Kidney epithelial cell (primary cell): Measurements from ENCODE around the gene RSBN1L. TPM values are rescaled to one million over a fixed set of nuclear protein-coding genes. Genes with fewer than 3 reads are reported as not detected.
A peak's percentile ranks its signal among the peaks of the same experiment; 100 is the strongest.

ENCODE experiments used
- DNase-seq: peaks from one replicate; pipeline ENCODE4 v3.0.0-alpha.2; 2010; ENCODE audit warnings: low read depth
- H3K27me3 ChIP-seq: 2 replicates; pipeline ENCODE4 v1.6.0; 2011; ENCODE audit warnings: low read length; ENCODE audit not compliant: control insufficient read depth, insufficient read depth
- H3K36me3 ChIP-seq: 2 replicates; pipeline ENCODE4 v1.5.1; 2011; ENCODE audit warnings: low read length; ENCODE audit not compliant: control insufficient read depth, insufficient read depth
- H3K4me3 ChIP-seq: 2 replicates; pipeline ENCODE4 v1.5.1; 2011; ENCODE audit warnings: low read depth, mild to moderate bottlenecking, control low read depth, low read length
- total RNA-seq: library from RNA; depleted of rRNA; stranded (reverse); fragments of >200 nt; gene quantifications from 2 replicates; pipeline ENCODE4 v1.2.3, GENCODE V29; 2015
- TF ChIP-seq, protein P1 (sequence below): IDR thresholded peaks from 2 replicates; pipeline ENCODE4 v1.5.1; 2011; ENCODE audit warnings: mild to moderate bottlenecking, moderate library complexity, low read length, control low read depth, inconsistent platforms; ENCODE audit not compliant: insufficient read depth, poor library complexity, severe bottlenecking

The RSBN1L gene
- total RNA-seq, 1 donor from 2014 or later: 8.7 TPM

DNA sequence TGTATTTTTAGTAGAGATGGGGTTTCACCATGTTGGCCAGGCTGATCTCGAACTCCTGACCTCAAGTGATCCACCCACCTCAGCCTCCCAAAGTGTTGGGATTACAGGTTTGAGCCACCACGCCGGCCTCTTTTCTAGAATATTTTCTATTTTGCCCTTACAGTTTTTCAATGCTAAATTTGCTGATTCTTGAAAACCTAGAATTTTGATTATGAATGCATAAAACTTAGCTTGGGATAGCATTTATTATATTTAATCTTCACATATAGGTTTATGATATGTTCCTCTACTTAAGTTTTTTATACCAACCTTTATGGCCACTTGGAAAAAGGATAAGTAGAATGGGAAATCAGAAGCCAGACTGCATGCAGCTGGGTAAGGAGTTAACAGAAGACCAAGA is 99.8 kb downstream of the RSBN1L start:
- DNase-seq: no peak
- TF ChIP-seq, protein P1, sequence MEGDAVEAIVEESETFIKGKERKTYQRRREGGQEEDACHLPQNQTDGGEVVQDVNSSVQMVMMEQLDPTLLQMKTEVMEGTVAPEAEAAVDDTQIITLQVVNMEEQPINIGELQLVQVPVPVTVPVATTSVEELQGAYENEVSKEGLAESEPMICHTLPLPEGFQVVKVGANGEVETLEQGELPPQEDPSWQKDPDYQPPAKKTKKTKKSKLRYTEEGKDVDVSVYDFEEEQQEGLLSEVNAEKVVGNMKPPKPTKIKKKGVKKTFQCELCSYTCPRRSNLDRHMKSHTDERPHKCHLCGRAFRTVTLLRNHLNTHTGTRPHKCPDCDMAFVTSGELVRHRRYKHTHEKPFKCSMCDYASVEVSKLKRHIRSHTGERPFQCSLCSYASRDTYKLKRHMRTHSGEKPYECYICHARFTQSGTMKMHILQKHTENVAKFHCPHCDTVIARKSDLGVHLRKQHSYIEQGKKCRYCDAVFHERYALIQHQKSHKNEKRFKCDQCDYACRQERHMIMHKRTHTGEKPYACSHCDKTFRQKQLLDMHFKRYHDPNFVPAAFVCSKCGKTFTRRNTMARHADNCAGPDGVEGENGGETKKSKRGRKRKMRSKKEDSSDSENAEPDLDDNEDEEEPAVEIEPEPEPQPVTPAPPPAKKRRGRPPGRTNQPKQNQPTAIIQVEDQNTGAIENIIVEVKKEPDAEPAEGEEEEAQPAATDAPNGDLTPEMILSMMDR: no peak
- H3K4me3 ChIP-seq: no peak overlapping the region

DNA sequence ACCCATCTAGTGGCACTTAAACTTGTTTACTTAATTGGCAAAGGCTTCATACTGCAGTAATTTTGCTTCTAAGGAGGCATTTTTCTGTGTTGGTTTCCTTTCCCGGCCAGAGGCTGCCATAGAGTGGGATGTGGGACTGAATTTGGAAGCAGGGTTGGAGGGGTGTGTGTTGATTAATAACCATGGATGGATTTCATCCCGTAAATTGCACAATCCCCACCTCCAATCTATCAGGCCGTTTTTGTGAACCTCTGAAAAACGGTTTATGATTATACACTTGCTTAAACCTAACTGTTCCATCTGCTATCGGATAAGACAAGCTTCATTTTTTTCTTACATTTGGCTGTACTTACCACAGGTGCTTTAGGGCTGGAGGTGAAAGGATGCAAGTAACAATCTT is 100.7 kb downstream of the RSBN1L start:
- no peak for DNase-seq
- Histone ChIP-seq H3K27me3 (no peaks in the 10 kb centered on the region), H3K4me3 (peak overlapping the region; percentile 69), H3K36me3 (no peaks in the 10 kb centered on the region)
- TF ChIP-seq, protein P1: no peak

More for the DNA sequence above, 99.8 kb downstream of the RSBN1L start:
- Histone ChIP-seq H3K36me3 (no peaks in the 10 kb centered on the region), H3K27me3 (no peaks in the 10 kb centered on the region)

DNA sequence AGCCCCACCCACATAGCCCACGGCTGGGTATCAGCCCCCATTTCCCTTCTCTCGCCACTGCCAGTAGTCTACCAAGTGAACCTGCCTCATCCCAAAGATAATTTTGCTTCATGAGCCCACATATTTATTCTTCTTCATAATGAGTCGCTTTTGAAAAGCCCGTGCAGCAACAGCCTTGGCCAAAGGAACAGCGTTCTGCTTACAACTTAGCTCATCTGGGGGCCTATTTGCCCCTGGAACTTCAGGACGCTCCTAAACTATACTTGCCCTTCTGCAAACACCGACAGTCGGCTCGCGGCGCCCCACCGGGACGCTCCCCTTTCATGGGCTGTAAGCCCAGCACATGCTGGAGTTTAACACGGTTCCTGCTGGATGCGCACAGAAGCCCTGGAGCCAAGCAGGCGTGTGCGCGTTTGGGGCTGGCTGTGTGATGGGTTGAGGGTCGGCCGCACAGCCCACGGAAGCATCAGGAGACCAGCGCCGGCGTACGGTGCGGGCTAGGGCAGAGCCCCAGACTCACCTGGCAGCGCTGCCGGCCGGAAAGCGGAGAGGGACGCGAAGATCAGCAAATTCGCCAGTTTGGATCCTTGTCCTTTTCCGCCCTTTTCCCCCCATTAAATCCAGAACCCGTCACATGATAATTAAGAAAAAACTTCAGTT is 101.6 kb downstream of the RSBN1L start:
- Histone ChIP-seq H3K27me3 (no peaks in the 10 kb centered on the region), H3K4me3 (peak overlapping the region; percentile 69), H3K36me3 (no peaks in the 10 kb centered on the region)
- TF ChIP-seq, protein P1: no peak
- DNase-seq: no peak

DNA sequence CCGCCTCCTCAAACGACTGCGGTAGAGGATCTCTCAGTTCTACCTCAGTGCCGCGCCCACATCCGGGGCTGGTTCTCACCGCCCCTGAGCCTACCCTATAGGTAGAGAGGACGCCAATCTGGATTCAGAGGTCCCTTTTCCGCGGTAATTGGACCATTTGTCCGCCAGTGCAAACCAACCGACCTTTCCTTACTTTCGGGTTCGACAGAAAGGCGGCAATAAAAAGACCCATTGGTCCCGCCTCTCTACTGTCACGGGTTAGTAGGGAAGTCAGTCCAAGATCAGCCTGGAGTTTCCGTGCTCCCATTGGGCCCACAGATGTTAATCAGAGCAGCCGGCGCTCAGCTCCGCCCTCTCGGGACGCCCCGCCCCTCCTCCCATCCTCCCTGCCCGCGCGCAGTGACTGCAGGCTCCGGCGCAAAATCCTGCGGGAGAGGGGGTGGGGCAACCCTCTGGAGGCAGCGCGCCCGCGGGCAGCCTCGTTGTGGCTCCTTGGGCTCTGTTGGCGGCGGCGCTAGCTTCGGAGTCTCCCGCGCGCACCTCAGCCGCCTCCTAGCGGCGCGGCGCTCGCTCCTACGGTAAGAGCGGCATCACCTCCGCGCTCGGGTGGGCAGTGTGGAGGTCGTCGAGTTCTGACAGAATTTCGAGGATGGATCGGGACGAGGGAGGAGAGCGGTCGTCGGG is 102.3 kb downstream of the RSBN1L start, which contains the start of the genes PHTF2 and TMEM60:
Gene PHTF2, plus strand, starts transcription at position 380 of the 684 bp plus-strand sequence.
Gene TMEM60, minus strand, starts transcription at position 41 of the 684 bp plus-strand sequence. CDS start 4,061 bp downstream, outside the sequence.
- H3K36me3 ChIP-seq: no peaks in the 10 kb centered on the region
- TF ChIP-seq, protein P1: peak; percentile 62

DNA sequence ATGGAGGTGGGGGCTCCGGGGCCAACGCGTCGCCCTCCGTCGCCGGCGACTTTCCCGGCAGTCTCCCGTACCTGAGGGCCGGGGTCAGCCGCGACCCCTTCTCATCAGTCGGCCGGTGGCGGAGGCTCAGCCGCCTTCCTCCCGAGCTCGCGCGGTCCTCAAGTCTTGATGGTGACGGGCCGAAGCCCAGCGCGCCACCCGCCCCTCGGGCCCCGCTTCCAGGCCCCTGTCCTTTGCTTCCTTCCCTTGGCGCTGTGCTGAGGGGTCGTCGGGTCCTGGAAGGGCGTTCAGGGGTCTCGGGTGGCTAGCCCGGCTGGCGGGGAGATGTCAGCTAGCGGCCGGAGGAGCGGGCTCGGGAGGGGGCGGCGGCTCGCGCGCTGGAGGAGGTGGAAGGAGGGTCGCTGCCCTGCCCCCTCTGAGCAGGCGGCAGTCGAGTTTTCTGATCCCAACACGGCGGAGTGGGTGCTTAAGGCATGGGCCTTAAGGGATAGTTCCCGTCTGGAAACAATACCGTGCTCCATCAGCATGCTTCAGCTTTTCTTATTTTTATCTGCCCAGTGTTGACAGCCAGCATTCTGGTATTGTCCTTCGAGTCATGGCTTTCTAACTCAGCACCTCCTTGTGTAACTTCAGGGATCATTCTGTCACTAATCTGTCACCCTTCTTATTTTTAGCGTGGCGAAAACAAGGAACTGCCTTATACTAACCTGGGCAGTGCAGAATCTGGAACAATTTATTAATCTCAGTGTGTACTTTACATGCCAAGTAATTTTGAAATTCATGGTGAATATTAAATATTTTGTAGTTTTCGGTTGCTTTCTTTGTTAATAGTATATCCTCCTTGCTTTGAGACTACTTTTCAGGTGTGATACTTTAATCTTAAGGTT is 103.1 kb downstream of the RSBN1L start:
- H3K27me3 ChIP-seq: no peaks in the 10 kb centered on the region
- no peak for DNase-seq
- TF ChIP-seq, protein P1: no peak

More for the DNA sequence above, 102.3 kb downstream of the RSBN1L start, which contains the start of the genes PHTF2 and TMEM60:
- Histone ChIP-seq H3K27me3 (no peaks in the 10 kb centered on the region), H3K4me3 (peak within 1 kb of the TSS; percentile 69)
- peak; percentile 99 for DNase-seq

More for the DNA sequence above, 103.1 kb downstream of the RSBN1L start:
- Histone ChIP-seq H3K36me3 (no peaks in the 10 kb centered on the region), H3K4me3 (peak overlapping the region; percentile 67)
